ENCODE measurements around the gene ABHD17A. TPM values are rescaled to one million over a fixed set of nuclear protein-coding genes. Genes with fewer than 3 reads are reported as not detected.

The ABHD17A gene
- total and polyA plus RNA-seq, 8 donors: 21.1 to 71.0 (median 25.6) TPM

DNA sequence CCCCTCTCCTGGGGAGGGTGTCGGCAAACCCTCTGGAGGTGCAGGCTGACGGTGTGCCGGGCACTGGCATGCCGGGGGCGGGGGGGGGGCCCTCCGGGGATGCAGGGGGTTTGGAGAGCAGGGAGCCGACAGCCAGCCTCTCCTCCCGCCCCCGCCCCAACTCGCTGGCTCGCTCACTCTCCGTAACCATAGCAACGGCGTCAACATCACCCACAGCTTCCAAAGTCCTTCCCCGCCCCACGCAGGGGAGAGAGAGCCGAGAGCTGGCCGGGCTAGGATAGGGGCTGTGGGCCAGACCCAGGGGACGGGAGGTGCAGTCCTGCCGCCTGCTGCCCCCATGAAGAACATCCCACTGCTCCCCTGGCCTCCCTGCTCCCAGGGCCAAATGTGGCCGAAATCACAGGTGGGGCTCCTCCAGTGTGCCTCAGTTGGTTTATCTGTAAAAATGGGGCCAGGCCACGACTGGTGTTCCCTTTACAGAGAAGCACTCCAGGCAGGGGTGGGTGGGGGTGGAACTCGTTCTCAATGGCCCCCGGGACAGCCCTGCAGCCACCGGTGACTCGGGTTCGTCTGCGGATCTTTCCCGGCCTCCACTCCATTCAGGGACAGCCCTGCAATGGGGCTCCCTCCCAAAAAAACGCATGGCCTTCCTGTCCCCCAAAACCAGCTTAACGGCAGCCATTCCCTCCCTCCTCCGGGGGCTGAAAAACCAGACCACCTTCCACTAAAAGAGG is 25.1 kb downstream of the ABHD17A start:
- H3K4me3 ChIP-seq: no peak overlapping the region
- intact Hi-C loops (cut with DNase I): no loop called here
- peak in 3 of 6 donors; percentile 56 to 68 (median 64) for DNase-seq
- no peaks in the 10 kb centered on the region for H3K36me3 ChIP-seq
- no peaks in the 10 kb centered on the region for H3K27me3 ChIP-seq
- FAIRE-seq: no peak
- 38 to 39% methylated on average over 30 to 31 of the region's 32 CpGs for WGBS, 2 donors
- H3K9me3 ChIP-seq: no peaks in the 10 kb centered on the region
- no peak overlapping the region for H3K27ac ChIP-seq
- ATAC-seq: no peak
- TF ChIP-seq, protein P1, sequence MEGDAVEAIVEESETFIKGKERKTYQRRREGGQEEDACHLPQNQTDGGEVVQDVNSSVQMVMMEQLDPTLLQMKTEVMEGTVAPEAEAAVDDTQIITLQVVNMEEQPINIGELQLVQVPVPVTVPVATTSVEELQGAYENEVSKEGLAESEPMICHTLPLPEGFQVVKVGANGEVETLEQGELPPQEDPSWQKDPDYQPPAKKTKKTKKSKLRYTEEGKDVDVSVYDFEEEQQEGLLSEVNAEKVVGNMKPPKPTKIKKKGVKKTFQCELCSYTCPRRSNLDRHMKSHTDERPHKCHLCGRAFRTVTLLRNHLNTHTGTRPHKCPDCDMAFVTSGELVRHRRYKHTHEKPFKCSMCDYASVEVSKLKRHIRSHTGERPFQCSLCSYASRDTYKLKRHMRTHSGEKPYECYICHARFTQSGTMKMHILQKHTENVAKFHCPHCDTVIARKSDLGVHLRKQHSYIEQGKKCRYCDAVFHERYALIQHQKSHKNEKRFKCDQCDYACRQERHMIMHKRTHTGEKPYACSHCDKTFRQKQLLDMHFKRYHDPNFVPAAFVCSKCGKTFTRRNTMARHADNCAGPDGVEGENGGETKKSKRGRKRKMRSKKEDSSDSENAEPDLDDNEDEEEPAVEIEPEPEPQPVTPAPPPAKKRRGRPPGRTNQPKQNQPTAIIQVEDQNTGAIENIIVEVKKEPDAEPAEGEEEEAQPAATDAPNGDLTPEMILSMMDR (IDR thresholded peaks at IDR 0.05): no peak
- H3K4me1 ChIP-seq: peaks cover 0 to 23% (median 0%) of the 10 kb centered on the region in 3 donors

DNA sequence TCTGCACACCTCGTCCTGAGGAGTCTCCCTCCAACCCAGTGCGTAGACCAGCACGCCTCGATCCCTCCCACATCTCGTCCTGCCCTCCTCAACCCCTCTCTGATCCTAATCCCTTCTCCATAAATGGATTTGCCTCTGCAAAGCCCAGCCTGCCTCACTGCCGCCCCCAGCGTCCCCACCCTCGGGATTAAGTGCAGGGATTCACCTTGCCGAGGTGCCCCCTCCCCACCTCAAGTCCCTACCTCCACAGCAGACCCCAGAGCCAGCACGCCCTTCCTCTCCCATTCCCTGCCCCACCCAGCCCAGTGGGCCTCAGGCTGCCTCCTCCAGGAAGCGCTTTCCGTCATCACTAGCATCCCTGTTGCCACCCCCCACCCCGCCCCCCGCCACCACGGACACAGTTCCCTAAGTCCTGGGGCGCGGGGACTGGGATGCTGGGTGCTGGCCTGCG is 25.9 kb downstream of the ABHD17A start:
- Histone ChIP-seq H3K36me3 (no peaks in the 10 kb centered on the region), H3K9me3 (no peaks in the 10 kb centered on the region), H3K4me1 (peaks cover 0 to 26% (median 0%) of the 10 kb centered on the region in 3 donors), H3K27me3 (no peaks in the 10 kb centered on the region), H3K27ac (no peak overlapping the region), H3K4me3 (no peak overlapping the region)
- ATAC-seq: no peak
- no peak for FAIRE-seq
- intact Hi-C loops (cut with DNase I): no loop called here
- TF ChIP-seq, protein P1 (IDR thresholded peaks at IDR 0.05): no peak
- 72 to 77% methylated on average over 18 of the region's 18 CpGs for WGBS, 2 donors
- no peak for DNase-seq

DNA sequence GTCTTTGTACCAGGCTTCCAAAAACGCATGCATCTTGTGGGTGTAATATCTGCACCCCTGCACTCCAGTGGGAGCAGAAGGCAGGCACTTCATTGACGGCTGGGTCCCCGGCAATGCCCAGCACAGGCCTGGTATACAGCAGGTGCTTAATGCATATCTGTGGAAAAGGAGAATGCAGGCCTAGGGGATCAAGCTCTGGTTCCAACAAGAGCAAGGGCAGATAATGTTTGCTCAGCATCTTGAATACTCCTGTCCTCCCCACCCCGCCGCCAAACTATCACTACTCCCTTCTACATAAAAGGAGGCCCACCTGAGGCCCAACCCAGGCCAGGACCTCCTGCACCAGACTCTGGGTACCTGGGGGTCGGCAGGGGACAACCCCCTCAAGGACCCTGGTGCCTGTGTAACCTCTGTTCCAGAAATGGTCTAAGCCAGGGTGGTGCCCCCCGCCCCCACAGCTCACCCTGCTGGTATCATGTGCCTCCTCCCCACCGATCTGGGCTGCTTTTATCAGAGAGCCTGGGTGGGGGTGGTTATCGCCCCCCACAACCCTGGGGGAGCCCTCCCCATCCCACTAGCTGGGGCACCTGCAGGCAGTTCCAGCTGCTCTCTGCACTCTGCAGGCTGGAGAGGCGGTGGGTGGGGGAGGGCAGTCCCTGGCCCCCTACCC is 26.7 kb downstream of the ABHD17A start:
- ATAC-seq: no peak
- TF ChIP-seq, protein P1 (IDR thresholded peaks at IDR 0.05): no peak
- H3K4me1 ChIP-seq: peaks cover 0 to 26% (median 0%) of the 10 kb centered on the region in 3 donors
- no peak overlapping the region for H3K4me3 ChIP-seq
- peak in 2 of 6 donors; percentile 23 to 38 for DNase-seq
- no peak for FAIRE-seq
- intact Hi-C loops (cut with DNase I): no loop called here
- 73% methylated on average over 10 of the region's 10 CpGs for WGBS, 2 donors
- no peaks in the 10 kb centered on the region for H3K9me3 ChIP-seq
- peak overlapping the region in 1 of 4 donors; percentile 82 for H3K27ac ChIP-seq
- H3K27me3 ChIP-seq: no peaks in the 10 kb centered on the region
- H3K36me3 ChIP-seq: no peaks in the 10 kb centered on the region

DNA sequence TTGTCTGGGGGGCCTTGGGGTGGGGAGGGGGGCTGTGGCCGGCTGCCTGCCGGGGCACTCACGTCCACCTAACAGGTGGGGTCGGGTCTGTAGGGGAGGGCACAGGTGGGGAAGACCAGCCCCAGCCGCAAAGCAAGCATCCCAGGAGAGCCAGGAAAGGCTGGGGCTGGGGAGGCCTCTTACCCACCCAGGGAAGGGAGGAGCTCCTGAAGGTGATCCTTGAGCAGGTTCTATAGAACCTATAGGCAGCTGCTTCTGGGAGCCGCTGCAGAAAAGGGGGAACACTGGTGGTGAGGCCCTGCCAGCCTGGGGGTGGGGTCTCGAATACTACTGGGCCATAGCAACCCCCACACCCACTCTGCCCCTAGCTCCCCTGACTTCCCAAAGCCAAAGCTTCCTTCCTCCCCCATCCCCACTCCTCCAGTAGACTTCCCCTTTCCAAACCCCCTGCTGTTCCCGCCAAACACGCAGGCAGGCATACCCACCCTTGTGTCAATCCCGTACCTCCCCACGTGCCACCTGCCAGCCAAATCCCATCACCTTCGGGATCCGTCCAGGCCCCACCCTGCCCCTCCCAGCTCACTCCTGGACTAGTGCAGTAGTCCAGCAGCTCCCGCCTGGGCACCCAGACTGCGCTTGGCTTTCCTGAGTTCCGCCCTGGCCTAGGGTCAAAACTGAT is 27.5 kb downstream of the ABHD17A start:
- Histone ChIP-seq H3K27me3 (no peaks in the 10 kb centered on the region), H3K36me3 (no peaks in the 10 kb centered on the region), H3K4me3 (peak overlapping the region in 2 of 4 donors; percentile 9 to 40), H3K27ac (peak overlapping the region; percentile 55 to 82 (median 72)), H3K4me1 (peaks cover 0 to 26% (median 0%) of the 10 kb centered on the region in 3 donors), H3K9me3 (no peaks in the 10 kb centered on the region)
- intact Hi-C loops (cut with DNase I): no loop called here
- TF ChIP-seq, protein P1 (IDR thresholded peaks at IDR 0.05): no peak
- 62 to 73% methylated on average over 15 to 16 of the region's 16 CpGs for WGBS, 2 donors
- ATAC-seq (no peak), DNase-seq (peak in 2 of 6 donors; percentile 19 to 27), FAIRE-seq (no peak)

All from pancreas (tissue), 10 donors.